OCI-LY3 (cell line): Measurements from ENCODE around the gene TCEAL9.

Source experiments
- EZH2phosphoT487 ChIP-seq: fragments of 200-600 bp; shearing (Covaris generic); IDR thresholded peaks from 2 replicates; pipeline ENCODE4 v1.6.1; 2018; ENCODE audit warnings: antibody characterized with exemption, mixed run types, low read depth
- TF ChIP-seq, protein P1 (sequence below): fragments of 200-600, 300-600 bp; sonication (generic); IDR thresholded peaks from 2 replicates; pipeline ENCODE4 v1.5.1; 2014; ENCODE audit warnings: antibody characterized with exemption, low read length, low read depth

DNA sequence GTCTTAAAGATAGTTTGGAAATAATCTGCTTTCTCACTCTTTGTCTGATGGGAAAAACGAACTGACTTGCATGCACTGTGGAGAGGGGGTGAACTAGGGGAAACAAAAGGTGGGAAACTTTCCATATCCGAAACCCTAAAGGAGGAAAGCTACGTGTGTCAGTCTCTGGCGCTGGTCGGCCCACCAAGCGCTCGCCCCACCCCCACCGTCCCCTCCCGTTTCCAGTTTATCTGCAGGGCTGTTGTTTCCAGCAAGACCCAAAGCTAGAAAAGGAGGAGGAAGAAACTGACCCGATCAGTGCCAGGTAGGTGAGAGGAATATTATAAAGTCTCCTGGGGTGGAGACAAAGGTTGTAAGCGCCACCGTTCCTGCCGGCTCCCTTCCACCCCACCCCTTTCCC, 552 bp downstream of the TCEAL9 start:
- TF ChIP-seq, protein P1, sequence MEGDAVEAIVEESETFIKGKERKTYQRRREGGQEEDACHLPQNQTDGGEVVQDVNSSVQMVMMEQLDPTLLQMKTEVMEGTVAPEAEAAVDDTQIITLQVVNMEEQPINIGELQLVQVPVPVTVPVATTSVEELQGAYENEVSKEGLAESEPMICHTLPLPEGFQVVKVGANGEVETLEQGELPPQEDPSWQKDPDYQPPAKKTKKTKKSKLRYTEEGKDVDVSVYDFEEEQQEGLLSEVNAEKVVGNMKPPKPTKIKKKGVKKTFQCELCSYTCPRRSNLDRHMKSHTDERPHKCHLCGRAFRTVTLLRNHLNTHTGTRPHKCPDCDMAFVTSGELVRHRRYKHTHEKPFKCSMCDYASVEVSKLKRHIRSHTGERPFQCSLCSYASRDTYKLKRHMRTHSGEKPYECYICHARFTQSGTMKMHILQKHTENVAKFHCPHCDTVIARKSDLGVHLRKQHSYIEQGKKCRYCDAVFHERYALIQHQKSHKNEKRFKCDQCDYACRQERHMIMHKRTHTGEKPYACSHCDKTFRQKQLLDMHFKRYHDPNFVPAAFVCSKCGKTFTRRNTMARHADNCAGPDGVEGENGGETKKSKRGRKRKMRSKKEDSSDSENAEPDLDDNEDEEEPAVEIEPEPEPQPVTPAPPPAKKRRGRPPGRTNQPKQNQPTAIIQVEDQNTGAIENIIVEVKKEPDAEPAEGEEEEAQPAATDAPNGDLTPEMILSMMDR, result no peak
- TF ChIP-seq EZH2phosphoT487, result no peak
